Suppressor macrophage treated with lipopolysaccharide for 1 hour (primary cell): ENCODE results near the gene PLN.
A peak's percentile ranks its signal among the peaks of the same experiment; 100 is the strongest.

Experiments
- DNase-seq, 3 donors: peaks; one replicate each; pipeline ENCODE4 v3.0.0-alpha.2; 2020 to 2022

Gene PLN

GRCh38 chr6:118542184-118542952, 5.7 kb upstream of the PLN start:
- no peak for DNase-seq

DNA sequence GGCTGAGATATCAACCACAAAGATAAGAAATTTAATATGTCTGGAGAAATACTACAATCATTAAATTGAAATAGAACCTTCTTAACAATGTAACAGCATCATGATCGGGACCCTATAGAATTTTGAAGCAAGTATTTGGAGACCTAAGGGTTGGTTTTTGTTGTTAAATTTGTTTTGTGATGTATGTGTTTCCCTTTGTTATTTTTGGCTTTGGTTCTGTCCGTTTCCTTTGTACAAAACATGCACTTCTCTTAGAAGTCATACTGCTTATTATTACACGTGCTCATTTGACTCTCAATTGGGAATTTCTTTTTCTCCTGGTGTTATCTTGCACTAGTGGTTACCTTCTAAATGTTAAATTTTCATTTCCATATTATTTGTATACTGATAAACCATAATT, 4.0 kb upstream of the PLN start:
- no peak for DNase-seq

DNA sequence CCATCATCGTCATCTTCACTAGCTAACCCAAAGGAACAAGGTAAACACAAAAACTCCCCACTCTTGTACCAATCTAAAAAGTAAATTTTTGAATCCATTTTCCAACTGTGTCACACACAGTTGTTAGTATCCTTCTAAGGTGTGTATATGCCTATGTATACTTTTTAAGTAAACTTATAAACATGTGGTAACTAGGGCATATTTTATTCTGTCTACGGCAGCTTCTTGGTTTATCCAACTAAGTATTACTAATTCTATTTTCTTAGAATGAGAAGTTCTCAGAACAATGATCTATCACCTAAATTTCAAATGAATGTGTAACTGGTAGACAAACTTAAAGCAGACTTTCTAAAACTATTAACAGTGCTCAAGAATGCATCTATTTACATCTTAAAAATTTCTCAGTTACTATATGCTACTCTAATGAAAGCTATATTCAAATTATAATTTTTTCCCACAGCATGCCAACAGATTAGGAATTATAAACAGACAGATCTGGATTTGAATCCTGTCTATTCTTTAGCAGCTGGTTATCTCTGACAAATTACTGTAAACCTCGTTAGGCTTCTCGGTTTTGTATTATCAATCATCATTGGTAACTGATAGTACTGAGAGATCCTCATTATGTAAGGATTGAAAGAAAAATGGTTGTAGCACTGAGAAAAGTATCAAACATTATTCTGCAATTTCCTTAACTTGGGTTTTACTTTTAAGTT, 1.8 kb upstream of the PLN start:
- no peak for DNase-seq

DNA sequence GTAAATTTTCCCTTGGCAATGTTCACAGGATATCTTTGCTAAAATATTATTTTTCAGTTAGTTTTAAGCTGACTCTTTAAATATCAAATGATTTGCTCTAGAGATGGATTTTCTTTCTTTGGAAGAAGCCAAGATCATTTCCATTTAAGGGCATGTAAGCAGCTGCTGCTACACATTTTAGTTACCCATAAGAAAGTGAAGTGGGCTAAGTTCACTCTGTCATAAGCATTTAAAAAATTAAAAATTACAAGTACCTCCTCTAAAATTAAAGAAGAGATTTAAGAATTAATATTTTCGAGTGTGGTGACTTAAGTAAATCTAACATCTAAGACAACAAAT, 1.2 kb upstream of the PLN start:
- no peak for DNase-seq

DNA sequence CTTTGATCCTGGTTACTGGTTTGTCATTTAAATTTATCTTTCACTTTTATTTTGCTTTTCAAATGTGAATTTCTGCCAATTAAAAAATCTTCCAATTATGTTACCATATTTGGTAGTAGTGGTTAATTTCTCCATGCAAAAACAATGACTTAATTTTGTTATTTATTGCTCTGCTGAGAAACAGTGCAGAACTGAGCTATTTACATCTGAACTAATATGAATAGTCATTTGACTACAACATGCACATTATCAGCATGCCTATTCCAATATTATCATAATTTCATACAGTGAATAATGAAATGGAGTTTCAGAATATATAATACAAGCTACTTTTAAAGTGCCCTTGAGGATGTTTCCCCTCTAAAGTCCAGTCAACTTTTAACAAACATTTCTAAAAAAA, 517 bp downstream of the PLN start:
- no peak for DNase-seq

- peak; percentile 37 to 59 (median 51) for DNase-seq
These were observed 3.3 kb downstream of the PLN start for GRCh38 chr6:118551063-118552053.

DNA sequence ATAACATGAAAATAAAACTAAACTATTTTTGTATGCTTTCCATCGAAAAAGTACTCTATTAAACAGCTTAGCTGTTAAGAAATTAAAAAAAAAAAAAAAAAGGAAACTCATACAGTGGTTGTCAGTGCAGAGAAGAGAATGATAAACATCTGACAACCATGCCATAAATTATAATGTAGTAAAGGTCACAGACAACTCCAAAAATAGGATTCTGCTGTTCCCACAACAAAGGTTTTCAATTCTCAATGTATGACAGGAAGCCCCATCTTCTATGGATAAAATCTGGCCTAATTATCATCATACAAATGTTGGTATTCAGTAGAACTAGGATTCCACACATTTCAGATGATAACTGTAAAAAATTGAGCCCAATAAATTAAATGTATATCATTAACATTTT, 5.0 kb downstream of the PLN start:
- DNase-seq: no peak

GRCh38 chr6:118554698-118555097, 6.6 kb downstream of the PLN start:
- no peak for DNase-seq

DNA sequence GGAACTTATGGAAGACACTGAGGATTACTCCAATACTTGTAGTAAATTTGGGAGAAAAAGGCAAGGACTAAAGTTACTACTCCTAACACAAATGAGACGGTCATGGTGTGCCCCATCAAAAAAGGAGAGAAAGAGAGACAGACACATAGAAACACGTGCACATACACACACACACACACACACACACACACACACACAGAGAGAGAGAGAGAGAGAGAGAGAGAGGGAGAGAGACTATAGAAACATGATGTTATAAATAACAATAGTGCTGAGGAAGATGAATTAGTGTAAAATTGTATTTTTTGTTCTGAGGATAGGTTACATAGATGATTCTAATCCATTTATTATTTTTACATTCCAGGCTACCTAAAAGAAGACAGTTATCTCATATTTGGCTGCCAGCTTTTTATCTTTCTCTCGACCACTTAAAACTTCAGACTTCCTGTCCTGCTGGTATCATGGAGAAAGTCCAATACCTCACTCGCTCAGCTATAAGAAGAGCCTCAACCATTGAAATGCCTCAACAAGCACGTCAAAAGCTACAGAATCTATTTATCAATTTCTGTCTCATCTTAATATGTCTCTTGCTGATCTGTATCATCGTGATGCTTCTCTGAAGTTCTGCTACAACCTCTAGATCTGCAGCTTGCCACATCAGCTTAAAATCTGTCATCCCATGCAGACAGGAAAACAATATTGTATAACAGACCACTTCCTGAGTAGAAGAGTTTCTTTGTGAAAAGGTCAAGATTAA, 10.5 kb downstream of the PLN start:
- no peak for DNase-seq

DNA sequence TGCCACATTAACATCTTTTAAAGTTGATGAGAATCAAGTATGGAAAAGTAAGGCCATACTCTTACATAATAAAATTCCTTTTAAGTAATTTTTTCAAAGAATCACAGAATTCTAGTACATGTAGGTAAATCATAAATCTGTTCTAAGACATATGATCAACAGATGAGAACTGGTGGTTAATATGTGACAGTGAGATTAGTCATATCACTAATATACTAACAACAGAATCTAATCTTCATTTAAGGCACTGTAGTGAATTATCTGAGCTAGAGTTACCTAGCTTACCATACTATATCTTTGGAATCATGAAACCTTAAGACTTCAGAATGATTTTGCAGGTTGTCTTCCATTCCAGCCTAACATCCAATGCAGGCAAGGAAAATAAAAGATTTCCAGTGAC, 11.6 kb downstream of the PLN start:
- DNase-seq: no peak

- DNase-seq: no peak
These were observed 14.2 kb downstream of the PLN start for GRCh38 chr6:118562248-118562647.

DNA sequence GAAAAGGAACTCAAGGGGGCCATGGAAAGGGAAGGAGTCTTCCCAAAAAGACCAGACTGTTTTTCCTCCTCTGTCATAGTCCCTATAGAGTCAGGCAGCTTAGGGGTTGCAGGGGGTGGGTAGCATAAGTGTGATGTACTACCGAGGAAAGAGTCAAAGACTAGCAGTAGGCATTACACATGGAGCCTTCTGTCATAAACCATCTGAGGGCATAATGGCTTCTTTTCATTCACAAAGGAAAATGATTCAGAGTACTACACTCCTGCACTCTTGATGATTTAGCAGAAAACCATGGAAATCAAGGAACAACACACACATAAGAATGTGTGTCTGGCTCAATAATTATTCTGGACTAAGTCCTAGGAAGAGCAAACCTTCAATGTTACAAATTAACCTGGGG, 14.9 kb downstream of the PLN start:
- DNase-seq: no peak

- no peak for DNase-seq
These were observed 17.3 kb downstream of the PLN start for GRCh38 chr6:118565311-118565960.

GRCh38 chr6:118567974-118568373, 19.9 kb downstream of the PLN start:
- no peak for DNase-seq

DNA sequence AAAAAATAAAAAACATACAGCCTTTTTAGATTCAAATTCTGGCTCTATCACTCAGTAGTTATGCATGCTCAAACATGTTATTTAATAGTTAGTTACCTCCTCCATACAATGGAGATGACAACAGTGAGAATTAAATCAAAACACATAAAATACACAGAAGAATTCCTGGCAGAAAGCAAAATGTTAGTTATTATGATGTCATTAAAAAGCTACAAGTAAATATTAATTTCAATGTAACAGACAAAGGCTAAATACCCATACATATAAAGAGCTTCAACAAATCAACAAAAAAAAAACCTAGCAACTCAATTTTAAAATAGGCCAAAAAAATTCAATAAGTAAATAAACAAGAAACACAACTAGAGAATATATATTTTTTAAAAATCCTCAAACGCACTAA, 21.4 kb downstream of the PLN start:
- DNase-seq: no peak

DNA sequence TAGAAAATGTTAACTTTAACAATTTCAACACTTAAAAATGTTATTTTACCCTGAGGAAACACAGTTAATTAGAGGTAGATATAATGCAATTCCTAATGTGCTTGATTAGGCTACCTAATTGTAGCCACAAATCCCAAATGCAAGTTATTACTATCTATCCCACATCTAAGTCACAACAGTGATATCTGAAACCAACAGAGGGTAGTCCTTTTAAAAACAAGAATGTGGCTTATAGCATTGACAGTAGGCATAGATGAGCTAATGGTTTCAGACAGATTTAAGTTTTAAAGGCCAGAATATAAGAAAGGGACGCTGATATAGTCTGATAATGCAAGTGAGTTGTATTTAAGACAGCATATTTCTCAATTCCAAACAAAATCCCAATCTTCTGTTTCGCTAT, 23.0 kb downstream of the PLN start:
- no peak for DNase-seq

DNA sequence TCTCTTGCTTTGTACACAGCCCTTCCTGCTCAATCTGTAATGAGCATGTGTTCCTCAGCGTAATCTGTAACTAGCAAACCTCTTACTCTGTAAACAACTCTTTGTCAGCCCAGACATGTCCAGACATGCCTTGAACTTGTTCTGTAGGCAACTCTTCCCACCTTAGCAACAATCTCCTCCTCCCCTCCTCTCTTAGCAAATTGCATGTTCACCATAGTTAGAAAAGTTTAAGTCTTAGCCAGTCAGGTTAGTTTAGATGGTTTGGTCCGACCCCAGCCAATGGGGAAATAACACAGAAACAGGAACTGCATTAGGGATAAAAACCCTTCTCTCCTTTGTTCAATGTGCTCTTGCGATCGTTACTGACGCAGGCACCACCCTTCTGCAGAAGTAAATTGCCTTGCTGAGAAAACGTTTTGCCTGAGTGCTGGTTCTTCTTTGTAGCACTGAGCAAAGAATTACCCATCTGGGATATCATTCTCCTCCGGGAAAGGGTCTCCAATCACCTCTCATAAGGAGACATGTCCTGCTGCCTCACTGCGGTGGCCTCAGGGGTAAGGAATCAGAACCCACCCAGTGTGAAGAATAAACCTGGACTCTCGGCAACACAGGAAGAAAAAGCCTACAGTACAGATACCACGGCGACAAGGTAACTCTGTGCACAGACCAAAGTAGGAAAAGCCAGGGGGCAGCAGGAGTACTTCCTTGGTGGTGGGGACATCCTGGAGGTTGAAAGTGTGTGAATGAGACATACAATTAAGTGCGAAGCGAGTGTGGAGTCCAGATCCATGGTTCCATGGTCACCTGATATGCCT, 26.2 kb downstream of the PLN start:
- DNase-seq: no peak

GRCh38 chr6:118577972-118578371, 29.9 kb downstream of the PLN start:
- DNase-seq: no peak

DNA sequence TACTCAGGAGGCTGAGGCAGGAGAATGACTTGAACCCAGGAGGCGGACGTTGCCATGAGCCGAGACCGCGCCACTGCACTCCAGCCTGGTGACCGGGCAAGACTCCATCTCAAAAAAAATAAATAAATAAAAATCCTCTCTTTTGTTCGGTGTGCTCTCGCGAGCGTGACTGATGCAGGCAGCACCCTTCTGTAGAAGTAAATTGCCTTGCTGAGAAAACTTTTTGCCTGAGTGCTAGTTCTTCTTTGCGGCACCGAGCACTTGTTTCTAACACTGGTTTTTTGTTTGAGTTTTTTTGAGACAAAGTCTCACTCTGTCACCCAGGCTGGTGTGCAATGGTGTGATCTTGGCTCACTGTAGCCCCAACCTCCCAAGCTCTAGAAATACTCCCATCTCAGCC, 30.5 kb downstream of the PLN start:
- DNase-seq: no peak

- no peak for DNase-seq
These were observed 31.7 kb downstream of the PLN start for GRCh38 chr6:118579786-118580185.
